HEK293 (cell line): ENCODE results near the gene FERMT3.

Experiments used
- CTCF ChIA-PET: fragments of 350-600 bp; formaldehyde crosslinking; extraction: SDS; loops from one replicate; lab custom pipeline; 2021; ENCODE audit warnings: antibody characterized with exemption; lab: Yijun Ruan, JAX
- POLR2A ChIA-PET: fragments of 300-600 bp; formaldehyde crosslinking; extraction: SDS; loops from one replicate; lab custom pipeline; 2020; ENCODE audit warnings: antibody characterized with exemption, inconsistent platforms; lab: Yijun Ruan, JAX
- H3K27ac ChIP-seq: fragments of 200-500 bp; sonication (Bioruptor generic); 2 replicates; pipeline ENCODE4 v1.5.1; 2014; ENCODE audit warnings: low read depth, low read length, control low read depth, inconsistent platforms; ENCODE audit errors: extremely low read depth
- H3K36me3 ChIP-seq, 2 experiments: fragments of 200-500 bp in 1 of 2; sonication (Bioruptor generic) in 1 of 2; 1 replicate in 1 of 2; 2 replicates in 1 of 2; pipeline ENCODE4 v1.5.1; 2014 to 2017; ENCODE audit warnings: inconsistent platforms in 2 of 2, low read length in 2 of 2; ENCODE audit not compliant: control insufficient read depth in 2 of 2, insufficient read depth in 1 of 2
- H3K4me1 ChIP-seq: fragments of 200-500 bp; sonication (Bioruptor generic); 2 replicates; pipeline ENCODE4 v1.5.1; 2014; ENCODE audit warnings: mild to moderate bottlenecking, low read length, inconsistent platforms; ENCODE audit not compliant: control insufficient read depth, insufficient read depth
- H3K4me3 ChIP-seq: 2 replicates; pipeline ENCODE4 v1.5.1; 2011; ENCODE audit warnings: low read depth, mild to moderate bottlenecking, control low read depth, low read length, moderate library complexity
- H3K9me3 ChIP-seq: fragments of 200-500 bp; sonication (Bioruptor generic); 2 replicates; pipeline ENCODE4 v1.5.1; 2014; ENCODE audit warnings: low read depth, low read length, inconsistent platforms; ENCODE audit not compliant: control insufficient read depth, insufficient read depth
- FEZF1 ChIP-seq: fragments of 450-650 bp; formaldehyde crosslinking; IDR thresholded peaks from 2 replicates; pipeline ENCODE4 v1.5.1; 2016; ENCODE audit warnings: missing biosample characterization, missing genetic modification characterization
- GLI4 ChIP-seq: fragments of 450-650 bp; formaldehyde crosslinking; IDR thresholded peaks from 2 replicates; pipeline ENCODE4 v1.5.1; 2016; ENCODE audit warnings: missing biosample characterization, missing genetic modification characterization
- GLIS1 ChIP-seq: fragments of 450-650 bp; formaldehyde crosslinking; IDR thresholded peaks from 2 replicates; pipeline ENCODE4 v1.5.1; 2016; ENCODE audit warnings: missing biosample characterization, missing genetic modification characterization
- HOXA7 ChIP-seq: sonication (generic); formaldehyde crosslinking; IDR thresholded peaks from 2 replicates; pipeline ENCODE4 v1.8.1; 2022; ENCODE audit warnings: missing genetic modification reagents, borderline replicate concordance
- HOXD13 ChIP-seq: sonication (generic); formaldehyde crosslinking; IDR thresholded peaks from 2 replicates; pipeline ENCODE4 v1.8.0; 2022; ENCODE audit warnings: missing genetic modification reagents, borderline replicate concordance
- KLF1 ChIP-seq: fragments of 450-650 bp; formaldehyde crosslinking; IDR thresholded peaks from 2 replicates; pipeline ENCODE4 v1.5.1; 2016; ENCODE audit warnings: missing biosample characterization, missing genetic modification characterization
- KLF16 ChIP-seq: fragments of 450-650 bp; formaldehyde crosslinking; IDR thresholded peaks from 2 replicates; pipeline ENCODE4 v1.5.1; 2017; ENCODE audit warnings: missing biosample characterization, missing genetic modification characterization
- KLF8 ChIP-seq: fragments of 450-650 bp; formaldehyde crosslinking; IDR thresholded peaks from 2 replicates; pipeline ENCODE4 v1.5.1; 2016; ENCODE audit warnings: missing biosample characterization, missing genetic modification characterization
- OVOL3 ChIP-seq: fragments of 450-650 bp; formaldehyde crosslinking; IDR thresholded peaks from 2 replicates; pipeline ENCODE4 v1.5.1; 2016; ENCODE audit warnings: missing biosample characterization, missing genetic modification characterization
- ZBTB48 ChIP-seq: fragments of 450-650 bp; formaldehyde crosslinking; IDR thresholded peaks from 2 replicates; pipeline ENCODE4 v1.5.1; 2016; ENCODE audit warnings: missing biosample characterization, missing genetic modification characterization
- ZFHX2 ChIP-seq: fragments of 450-650 bp; formaldehyde crosslinking; conservative IDR thresholded peaks from 2 replicates; pipeline ENCODE4 v1.5.1; 2016; ENCODE audit warnings: missing biosample characterization, missing genetic modification characterization
- ZIC2 ChIP-seq: fragments of 450-650 bp; formaldehyde crosslinking; IDR thresholded peaks from 2 replicates; pipeline ENCODE4 v1.5.1; 2016; ENCODE audit warnings: missing biosample characterization, missing genetic modification characterization
- ZNF175 ChIP-seq: fragments of 450-650 bp; formaldehyde crosslinking; IDR thresholded peaks from 2 replicates; pipeline ENCODE4 v1.5.1; 2016; ENCODE audit warnings: missing biosample characterization, missing genetic modification characterization
- ZNF23 ChIP-seq: fragments of 450-650 bp; formaldehyde crosslinking; IDR thresholded peaks from 2 replicates; pipeline ENCODE4 v1.5.1; 2016; ENCODE audit warnings: missing biosample characterization, missing genetic modification characterization, borderline replicate concordance
- ZNF24 ChIP-seq: fragments of 450-650 bp; formaldehyde crosslinking; IDR thresholded peaks from 2 replicates; pipeline ENCODE4 v1.5.1; 2016; ENCODE audit warnings: missing biosample characterization, missing genetic modification characterization
- ZNF26 ChIP-seq: fragments of 450-650 bp; formaldehyde crosslinking; IDR thresholded peaks from 2 replicates; pipeline ENCODE4 v1.5.1; 2016; ENCODE audit warnings: missing biosample characterization, missing genetic modification characterization
- ZNF433 ChIP-seq: fragments of 450-650 bp; formaldehyde crosslinking; IDR thresholded peaks from 2 replicates; pipeline ENCODE4 v1.5.1; 2016; ENCODE audit warnings: missing biosample characterization, missing genetic modification characterization, low read depth
- ZNF596 ChIP-seq: fragments of 450-650 bp; IDR thresholded peaks from 2 replicates; pipeline ENCODE4 v1.5.0; 2018; ENCODE audit warnings: missing biosample characterization, mild to moderate bottlenecking, missing genetic modification characterization, moderate library complexity
- ZNF629 ChIP-seq: fragments of 450-650 bp; formaldehyde crosslinking; IDR thresholded peaks from 2 replicates; pipeline ENCODE4 v1.5.1; 2017; ENCODE audit warnings: missing biosample characterization, missing genetic modification characterization
- ZNF768 ChIP-seq: fragments of 450-650 bp; formaldehyde crosslinking; IDR thresholded peaks from 2 replicates; pipeline ENCODE4 v1.5.1; 2018; ENCODE audit warnings: missing biosample characterization, mild to moderate bottlenecking, missing genetic modification characterization
- TF ChIP-seq, protein P1 (sequence below): fragments of 450-650 bp; formaldehyde crosslinking; IDR thresholded peaks from 2 replicates; pipeline ENCODE4 v1.5.1; 2016; ENCODE audit warnings: missing biosample characterization, missing genetic modification characterization
- TF ChIP-seq, protein P2 (sequence below): fragments of 450-650 bp; formaldehyde crosslinking; IDR thresholded peaks from 2 replicates; pipeline ENCODE4 v1.5.1; 2017; ENCODE audit warnings: missing biosample characterization, missing genetic modification characterization
- TF ChIP-seq, protein P3 (sequence below): fragments of 450-650 bp; formaldehyde crosslinking; IDR thresholded peaks from 2 replicates; pipeline ENCODE4 v1.5.1; 2016; ENCODE audit warnings: missing biosample characterization, missing genetic modification characterization
- TF ChIP-seq, protein P4 (sequence below): fragments of 450-650 bp; formaldehyde crosslinking; IDR thresholded peaks from 2 replicates; pipeline ENCODE4 v1.5.1; 2016; ENCODE audit warnings: missing biosample characterization, missing genetic modification characterization

FERMT3 gene

DNA sequence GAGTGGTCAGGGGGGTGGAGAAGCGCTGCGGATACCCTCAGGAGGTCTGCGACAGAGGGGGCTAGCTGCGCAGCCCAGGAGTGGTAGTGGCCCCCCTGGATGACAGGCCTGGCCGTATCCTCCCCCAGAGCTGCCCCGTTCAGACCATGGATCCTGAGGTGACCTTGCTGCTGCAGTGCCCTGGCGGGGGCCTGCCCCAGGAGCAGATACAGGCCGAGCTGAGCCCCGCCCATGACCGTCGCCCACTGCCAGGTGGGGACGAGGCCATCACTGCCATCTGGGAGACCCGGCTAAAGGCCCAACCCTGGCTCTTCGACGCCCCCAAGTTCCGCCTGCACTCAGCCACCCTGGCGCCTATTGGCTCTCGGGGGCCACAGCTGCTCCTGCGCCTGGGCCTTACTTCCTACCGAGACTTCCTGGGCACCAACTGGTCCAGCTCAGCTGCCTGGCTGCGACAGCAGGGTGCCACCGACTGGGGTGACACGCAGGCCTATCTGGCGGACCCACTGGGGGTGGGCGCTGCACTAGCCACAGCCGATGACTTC lies 20.1 kb downstream of the FERMT3 start:
- no peaks in the 10 kb centered on the region for H3K9me3 ChIP-seq
- peaks cover 0 to 17% of the 10 kb centered on the region in 2 experiments; a peak in 1 of 3 replicates for H3K36me3 ChIP-seq
- POLR2A ChIA-PET, result interaction anchor here (0.7 to 3.5 kb wide), 19 partner anchors 10 to 552 kb away, joined by 3 to 29 read pairs (median 5); partner anchors contain the start of genes ESRRA, FKBP2, PLCB3 and PPP1R14B
- CTCF ChIA-PET, result interaction anchor here (0.6 to 1.9 kb wide), 6 partner anchors 22 to 389 kb away, joined by 3 to 10 read pairs (median 4); no protein-coding TSS in a partner anchor
- H3K4me1 ChIP-seq, result peaks cover 3% of the 10 kb centered on the region; the same call in 1 of the 2 replicates
- peak overlapping the region; percentile 77 for H3K4me3 ChIP-seq
- H3K27ac ChIP-seq, result peak overlapping the region; percentile 30; the same call in 1 of the 2 replicates
- TF ChIP-seq GLI4 (no peak), FEZF1 (tag by site-specific recombination) (no peak), ZNF596 (no peak), OVOL3 (tag by site-specific recombination) (no peak), ZIC2 (peak; percentile 35; the same call in 1 of the 2 replicates), ZNF768 (tag by site-specific recombination) (no peak), ZNF23 (tag by site-specific recombination) (no peak), HOXD13 (CRISPR knock-in tag) (no peak), ZNF26 (tag by site-specific recombination) (no peak), KLF16 (tag by site-specific recombination) (no peak), ZNF175 (tag by site-specific recombination) (no peak), ZNF24 (tag by site-specific recombination) (no peak), ZNF433 (tag by site-specific recombination) (no peak), ZBTB48 (tag by site-specific recombination) (peak; percentile 32; the same call in 1 of the 2 replicates), HOXA7 (CRISPR knock-in tag) (no peak), ZFHX2 (peak; percentile 49; the same call in 1 of the 2 replicates), GLIS1 (peak; percentile 84), KLF8 (no peak), KLF1 (tag by site-specific recombination) (peak; percentile 45; the same call in 1 of the 2 replicates), ZNF629 (tag by site-specific recombination) (no peak)
- TF ChIP-seq, protein P1, sequence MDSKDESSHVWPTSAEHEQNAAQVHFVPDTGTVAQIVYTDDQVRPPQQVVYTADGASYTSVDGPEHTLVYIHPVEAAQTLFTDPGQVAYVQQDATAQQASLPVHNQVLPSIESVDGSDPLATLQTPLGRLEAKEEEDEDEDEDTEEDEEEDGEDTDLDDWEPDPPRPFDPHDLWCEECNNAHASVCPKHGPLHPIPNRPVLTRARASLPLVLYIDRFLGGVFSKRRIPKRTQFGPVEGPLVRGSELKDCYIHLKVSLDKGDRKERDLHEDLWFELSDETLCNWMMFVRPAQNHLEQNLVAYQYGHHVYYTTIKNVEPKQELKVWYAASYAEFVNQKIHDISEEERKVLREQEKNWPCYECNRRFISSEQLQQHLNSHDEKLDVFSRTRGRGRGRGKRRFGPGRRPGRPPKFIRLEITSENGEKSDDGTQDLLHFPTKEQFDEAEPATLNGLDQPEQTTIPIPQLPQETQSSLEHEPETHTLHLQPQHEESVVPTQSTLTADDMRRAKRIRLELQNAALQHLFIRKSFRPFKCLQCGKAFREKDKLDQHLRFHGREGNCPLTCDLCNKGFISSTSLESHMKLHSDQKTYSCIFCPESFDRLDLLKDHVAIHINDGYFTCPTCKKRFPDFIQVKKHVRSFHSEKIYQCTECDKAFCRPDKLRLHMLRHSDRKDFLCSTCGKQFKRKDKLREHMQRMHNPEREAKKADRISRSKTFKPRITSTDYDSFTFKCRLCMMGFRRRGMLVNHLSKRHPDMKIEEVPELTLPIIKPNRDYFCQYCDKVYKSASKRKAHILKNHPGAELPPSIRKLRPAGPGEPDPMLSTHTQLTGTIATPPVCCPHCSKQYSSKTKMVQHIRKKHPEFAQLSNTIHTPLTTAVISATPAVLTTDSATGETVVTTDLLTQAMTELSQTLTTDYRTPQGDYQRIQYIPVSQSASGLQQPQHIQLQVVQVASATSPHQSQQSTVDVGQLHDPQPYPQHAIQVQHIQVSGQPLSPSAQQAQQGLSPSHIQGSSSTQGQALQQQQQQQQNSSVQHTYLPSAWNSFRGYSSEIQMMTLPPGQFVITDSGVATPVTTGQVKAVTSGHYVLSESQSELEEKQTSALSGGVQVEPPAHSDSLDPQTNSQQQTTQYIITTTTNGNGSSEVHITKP (tag by site-specific recombination), result no peak
- TF ChIP-seq, protein P2, sequence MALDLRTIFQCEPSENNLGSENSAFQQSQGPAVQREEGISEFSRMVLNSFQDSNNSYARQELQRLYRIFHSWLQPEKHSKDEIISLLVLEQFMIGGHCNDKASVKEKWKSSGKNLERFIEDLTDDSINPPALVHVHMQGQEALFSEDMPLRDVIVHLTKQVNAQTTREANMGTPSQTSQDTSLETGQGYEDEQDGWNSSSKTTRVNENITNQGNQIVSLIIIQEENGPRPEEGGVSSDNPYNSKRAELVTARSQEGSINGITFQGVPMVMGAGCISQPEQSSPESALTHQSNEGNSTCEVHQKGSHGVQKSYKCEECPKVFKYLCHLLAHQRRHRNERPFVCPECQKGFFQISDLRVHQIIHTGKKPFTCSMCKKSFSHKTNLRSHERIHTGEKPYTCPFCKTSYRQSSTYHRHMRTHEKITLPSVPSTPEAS, result no peak
- TF ChIP-seq, protein P3, sequence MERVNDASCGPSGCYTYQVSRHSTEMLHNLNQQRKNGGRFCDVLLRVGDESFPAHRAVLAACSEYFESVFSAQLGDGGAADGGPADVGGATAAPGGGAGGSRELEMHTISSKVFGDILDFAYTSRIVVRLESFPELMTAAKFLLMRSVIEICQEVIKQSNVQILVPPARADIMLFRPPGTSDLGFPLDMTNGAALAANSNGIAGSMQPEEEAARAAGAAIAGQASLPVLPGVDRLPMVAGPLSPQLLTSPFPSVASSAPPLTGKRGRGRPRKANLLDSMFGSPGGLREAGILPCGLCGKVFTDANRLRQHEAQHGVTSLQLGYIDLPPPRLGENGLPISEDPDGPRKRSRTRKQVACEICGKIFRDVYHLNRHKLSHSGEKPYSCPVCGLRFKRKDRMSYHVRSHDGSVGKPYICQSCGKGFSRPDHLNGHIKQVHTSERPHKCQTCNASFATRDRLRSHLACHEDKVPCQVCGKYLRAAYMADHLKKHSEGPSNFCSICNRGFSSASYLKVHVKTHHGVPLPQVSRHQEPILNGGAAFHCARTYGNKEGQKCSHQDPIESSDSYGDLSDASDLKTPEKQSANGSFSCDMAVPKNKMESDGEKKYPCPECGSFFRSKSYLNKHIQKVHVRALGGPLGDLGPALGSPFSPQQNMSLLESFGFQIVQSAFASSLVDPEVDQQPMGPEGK (tag by site-specific recombination), result peak; percentile 43; the same call in 1 of the 2 replicates
- TF ChIP-seq, protein P4, sequence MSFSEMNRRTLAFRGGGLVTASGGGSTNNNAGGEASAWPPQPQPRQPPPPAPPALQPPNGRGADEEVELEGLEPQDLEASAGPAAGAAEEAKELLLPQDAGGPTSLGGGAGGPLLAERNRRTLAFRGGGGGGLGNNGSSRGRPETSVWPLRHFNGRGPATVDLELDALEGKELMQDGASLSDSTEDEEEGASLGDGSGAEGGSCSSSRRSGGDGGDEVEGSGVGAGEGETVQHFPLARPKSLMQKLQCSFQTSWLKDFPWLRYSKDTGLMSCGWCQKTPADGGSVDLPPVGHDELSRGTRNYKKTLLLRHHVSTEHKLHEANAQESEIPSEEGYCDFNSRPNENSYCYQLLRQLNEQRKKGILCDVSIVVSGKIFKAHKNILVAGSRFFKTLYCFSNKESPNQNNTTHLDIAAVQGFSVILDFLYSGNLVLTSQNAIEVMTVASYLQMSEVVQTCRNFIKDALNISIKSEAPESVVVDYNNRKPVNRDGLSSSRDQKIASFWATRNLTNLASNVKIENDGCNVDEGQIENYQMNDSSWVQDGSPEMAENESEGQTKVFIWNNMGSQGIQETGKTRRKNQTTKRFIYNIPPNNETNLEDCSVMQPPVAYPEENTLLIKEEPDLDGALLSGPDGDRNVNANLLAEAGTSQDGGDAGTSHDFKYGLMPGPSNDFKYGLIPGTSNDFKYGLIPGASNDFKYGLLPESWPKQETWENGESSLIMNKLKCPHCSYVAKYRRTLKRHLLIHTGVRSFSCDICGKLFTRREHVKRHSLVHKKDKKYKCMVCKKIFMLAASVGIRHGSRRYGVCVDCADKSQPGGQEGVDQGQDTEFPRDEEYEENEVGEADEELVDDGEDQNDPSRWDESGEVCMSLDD, result no peak; the same call in 1 of the 2 replicates
